ENCODE measurements around the gene LRRTM4.
"Not testable (repeated sequence)": the region's sequence is repeated elsewhere in the genome, so short reads cannot be mapped to it uniquely, and the experiment has no call there.

The LRRTM4 gene

DNA sequence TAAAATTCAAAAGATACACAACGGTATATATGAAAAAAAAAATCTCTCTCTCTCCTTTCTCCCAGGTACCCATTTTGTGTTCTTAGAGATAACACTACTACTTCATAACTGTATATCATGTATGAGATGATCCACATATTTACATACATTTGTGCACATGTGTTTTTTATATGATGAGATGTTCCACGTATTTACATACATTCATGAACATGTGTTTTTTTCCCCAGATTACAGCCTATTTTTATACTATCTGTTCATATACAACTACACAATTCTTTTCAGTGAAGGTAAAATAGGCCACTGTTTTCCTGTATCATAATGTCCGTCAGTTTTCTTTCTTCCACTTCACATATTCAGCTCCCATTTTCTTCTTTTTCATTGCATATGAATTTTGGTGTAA is 808.9 kb downstream of the LRRTM4 start:
- no peak for DNase-seq

DNA sequence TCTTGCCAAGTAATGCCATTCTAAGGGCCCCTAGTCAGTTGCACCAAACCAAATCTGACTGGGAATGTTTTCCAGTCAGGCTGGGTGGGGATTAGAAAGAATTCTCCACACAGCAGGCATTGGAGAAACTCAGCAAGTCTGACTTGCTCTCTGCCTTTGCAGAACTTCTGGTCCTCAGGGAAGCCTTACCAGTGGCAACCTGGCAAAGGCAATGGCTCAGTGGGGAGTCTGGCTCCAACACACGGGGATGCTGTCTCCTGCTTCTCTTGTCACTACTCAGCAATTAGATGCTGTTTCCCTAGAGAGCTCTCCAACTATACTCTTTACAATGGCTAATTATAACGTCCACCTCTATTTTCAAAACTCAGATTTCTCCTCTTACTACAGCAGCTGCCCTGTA is 810.7 kb downstream of the LRRTM4 start:
- DNase-seq = no peak

DNA sequence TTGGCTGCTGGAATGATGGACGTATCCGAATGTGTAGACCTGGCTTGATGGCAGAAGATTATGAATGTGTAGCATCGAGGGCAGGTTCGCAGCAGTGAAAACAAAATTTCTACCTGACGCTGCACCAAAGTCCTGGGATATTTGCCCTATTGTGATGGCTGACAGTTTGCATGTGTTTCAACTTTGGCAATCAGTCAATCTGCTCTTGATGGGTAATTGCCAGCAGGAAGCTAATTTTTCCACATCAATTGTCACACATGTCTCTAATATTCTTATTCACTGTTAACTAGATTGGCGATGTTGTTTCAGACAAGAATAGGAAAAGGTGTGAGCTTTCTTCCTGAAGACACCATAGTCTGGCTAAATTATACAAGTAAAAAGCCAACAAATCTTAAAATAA is 821.3 kb downstream of the LRRTM4 start:
- no peak for DNase-seq

DNA sequence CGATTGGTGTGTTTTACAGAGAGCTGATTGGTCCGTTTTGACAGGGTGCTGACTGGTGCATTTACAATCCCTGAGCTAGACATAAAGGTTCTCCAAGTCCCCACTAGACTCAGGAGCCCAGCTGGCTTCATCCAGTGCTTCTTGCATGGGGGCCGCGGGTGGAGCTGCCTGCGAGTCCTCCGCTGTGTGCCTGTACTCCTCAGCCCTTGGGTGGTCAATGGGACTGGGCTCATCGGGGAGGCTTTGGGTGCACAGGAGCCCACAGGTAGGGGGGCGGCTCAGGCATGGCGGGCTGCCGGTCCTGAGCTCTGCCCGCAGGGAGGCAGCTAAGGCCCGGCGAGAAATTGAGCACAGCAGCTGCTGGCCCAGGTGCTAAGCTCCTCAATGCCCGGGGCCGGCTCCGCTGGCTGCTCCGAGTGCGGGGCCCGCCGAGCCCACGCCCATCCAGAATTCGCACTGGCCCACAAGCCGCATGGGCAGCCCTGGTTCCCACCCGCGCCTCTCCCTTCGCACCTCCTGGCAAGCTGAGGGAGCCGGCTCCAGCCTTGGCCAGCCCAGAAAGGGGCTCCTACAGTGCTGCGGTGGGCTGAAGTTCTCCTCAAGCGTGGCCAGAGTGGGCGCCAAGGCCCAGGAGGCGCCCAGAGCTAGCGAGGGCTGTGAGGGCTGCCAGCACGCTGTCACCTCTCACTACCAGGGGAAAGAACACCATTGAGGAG is 824.0 kb downstream of the LRRTM4 start:
- DNase-seq = not testable (repeated sequence)

Data from amniotic stem cell (primary cell).